ENCODE results near the gene CGB5.

CGB5 gene

DNA sequence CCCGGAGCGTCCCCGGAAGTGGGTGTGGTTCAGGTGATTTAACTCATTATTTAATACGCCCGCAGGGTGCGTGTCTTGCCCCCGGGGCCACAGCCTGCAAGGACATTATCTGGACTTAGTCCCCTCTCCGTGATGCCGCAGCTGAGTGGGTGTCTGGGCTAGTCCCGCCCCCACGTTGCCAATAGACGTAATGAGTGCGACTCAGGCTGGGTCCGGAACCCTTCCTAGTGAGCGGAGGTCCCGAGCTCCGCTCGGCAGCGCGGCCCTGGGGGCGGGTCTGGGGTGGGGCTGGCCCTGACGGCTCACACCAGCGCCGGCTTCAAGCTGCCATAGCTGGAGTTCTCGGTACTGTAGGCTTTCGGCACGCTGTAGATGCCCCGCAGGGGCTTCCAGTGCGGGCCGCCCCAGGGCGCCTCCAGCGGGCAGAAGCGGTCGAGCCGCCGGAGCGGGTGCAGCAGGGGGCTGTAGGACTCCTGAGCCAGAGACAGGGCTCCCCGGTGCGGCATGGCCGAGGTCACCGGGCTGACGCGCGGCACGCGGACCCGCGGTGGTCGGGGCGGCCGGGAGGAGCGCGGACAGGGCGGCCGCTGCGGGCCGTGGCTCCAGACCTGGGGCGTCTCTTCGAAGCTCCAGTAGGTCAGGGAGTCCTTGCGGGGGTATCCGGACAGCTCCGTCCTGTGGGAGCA lies 25.8 kb upstream of the CGB5 start (continued):
- no peak; the same call in 1 of the 2 replicates for TF ChIP-seq ZBTB20 (tag by site-specific recombination; IDR thresholded peaks at IDR 0.05)
- no peak for TF ChIP-seq GLI4 (tag by site-specific recombination; IDR thresholded peaks at IDR 0.05)
- TF ChIP-seq ZNF571 (tag by site-specific recombination; IDR thresholded peaks at IDR 0.05): no peak
- TF ChIP-seq, protein P1, sequence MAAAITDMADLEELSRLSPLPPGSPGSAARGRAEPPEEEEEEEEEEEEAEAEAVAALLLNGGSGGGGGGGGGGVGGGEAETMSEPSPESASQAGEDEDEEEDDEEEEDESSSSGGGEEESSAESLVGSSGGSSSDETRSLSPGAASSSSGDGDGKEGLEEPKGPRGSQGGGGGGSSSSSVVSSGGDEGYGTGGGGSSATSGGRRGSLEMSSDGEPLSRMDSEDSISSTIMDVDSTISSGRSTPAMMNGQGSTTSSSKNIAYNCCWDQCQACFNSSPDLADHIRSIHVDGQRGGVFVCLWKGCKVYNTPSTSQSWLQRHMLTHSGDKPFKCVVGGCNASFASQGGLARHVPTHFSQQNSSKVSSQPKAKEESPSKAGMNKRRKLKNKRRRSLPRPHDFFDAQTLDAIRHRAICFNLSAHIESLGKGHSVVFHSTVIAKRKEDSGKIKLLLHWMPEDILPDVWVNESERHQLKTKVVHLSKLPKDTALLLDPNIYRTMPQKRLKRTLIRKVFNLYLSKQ (tag by site-specific recombination; IDR thresholded peaks at IDR 0.05; ENCODE audit: borderline replicate concordance): no peak
- TF ChIP-seq ZNF514 (tag by site-specific recombination; IDR thresholded peaks at IDR 0.05): no peak
- TF ChIP-seq PRDM1 (tag by site-specific recombination; IDR thresholded peaks at IDR 0.05): no peak
- peak; percentile 86 for TF ChIP-seq KLF9 (tag by site-specific recombination; IDR thresholded peaks at IDR 0.05; ENCODE audit: low read depth)
- peak; percentile 60 for TF ChIP-seq ZNF335 (tag by site-specific recombination; conservative IDR thresholded peaks at IDR 0.05)
- no peak for TF ChIP-seq ZNF837 (tag by site-specific recombination; IDR thresholded peaks at IDR 0.05)
- no peak for TF ChIP-seq OSR2 (tag by site-specific recombination; IDR thresholded peaks at IDR 0.05)
- no peak for TF ChIP-seq ZNF677 (tag by site-specific recombination; IDR thresholded peaks at IDR 0.05)
- TF ChIP-seq, protein P2, sequence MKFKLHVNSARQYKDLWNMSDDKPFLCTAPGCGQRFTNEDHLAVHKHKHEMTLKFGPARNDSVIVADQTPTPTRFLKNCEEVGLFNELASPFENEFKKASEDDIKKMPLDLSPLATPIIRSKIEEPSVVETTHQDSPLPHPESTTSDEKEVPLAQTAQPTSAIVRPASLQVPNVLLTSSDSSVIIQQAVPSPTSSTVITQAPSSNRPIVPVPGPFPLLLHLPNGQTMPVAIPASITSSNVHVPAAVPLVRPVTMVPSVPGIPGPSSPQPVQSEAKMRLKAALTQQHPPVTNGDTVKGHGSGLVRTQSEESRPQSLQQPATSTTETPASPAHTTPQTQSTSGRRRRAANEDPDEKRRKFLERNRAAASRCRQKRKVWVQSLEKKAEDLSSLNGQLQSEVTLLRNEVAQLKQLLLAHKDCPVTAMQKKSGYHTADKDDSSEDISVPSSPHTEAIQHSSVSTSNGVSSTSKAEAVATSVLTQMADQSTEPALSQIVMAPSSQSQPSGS (tag by site-specific recombination; IDR thresholded peaks at IDR 0.05; ENCODE audit: low read depth): no peak
- TF ChIP-seq ZNF121 (tag by site-specific recombination; IDR thresholded peaks at IDR 0.05): no peak
- no peak for TF ChIP-seq ZNF501 (tag by site-specific recombination; IDR thresholded peaks at IDR 0.05)
- peak; percentile 54; the same call in 1 of the 2 replicates for TF ChIP-seq KLF7 (tag by site-specific recombination; IDR thresholded peaks at IDR 0.05; ENCODE audit: borderline replicate concordance)
- TF ChIP-seq, protein P3, sequence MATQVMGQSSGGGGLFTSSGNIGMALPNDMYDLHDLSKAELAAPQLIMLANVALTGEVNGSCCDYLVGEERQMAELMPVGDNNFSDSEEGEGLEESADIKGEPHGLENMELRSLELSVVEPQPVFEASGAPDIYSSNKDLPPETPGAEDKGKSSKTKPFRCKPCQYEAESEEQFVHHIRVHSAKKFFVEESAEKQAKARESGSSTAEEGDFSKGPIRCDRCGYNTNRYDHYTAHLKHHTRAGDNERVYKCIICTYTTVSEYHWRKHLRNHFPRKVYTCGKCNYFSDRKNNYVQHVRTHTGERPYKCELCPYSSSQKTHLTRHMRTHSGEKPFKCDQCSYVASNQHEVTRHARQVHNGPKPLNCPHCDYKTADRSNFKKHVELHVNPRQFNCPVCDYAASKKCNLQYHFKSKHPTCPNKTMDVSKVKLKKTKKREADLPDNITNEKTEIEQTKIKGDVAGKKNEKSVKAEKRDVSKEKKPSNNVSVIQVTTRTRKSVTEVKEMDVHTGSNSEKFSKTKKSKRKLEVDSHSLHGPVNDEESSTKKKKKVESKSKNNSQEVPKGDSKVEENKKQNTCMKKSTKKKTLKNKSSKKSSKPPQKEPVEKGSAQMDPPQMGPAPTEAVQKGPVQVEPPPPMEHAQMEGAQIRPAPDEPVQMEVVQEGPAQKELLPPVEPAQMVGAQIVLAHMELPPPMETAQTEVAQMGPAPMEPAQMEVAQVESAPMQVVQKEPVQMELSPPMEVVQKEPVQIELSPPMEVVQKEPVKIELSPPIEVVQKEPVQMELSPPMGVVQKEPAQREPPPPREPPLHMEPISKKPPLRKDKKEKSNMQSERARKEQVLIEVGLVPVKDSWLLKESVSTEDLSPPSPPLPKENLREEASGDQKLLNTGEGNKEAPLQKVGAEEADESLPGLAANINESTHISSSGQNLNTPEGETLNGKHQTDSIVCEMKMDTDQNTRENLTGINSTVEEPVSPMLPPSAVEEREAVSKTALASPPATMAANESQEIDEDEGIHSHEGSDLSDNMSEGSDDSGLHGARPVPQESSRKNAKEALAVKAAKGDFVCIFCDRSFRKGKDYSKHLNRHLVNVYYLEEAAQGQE (tag by site-specific recombination; IDR thresholded peaks at IDR 0.05): no peak
- TF ChIP-seq, protein P4, sequence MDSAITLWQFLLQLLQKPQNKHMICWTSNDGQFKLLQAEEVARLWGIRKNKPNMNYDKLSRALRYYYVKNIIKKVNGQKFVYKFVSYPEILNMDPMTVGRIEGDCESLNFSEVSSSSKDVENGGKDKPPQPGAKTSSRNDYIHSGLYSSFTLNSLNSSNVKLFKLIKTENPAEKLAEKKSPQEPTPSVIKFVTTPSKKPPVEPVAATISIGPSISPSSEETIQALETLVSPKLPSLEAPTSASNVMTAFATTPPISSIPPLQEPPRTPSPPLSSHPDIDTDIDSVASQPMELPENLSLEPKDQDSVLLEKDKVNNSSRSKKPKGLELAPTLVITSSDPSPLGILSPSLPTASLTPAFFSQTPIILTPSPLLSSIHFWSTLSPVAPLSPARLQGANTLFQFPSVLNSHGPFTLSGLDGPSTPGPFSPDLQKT (IDR thresholded peaks at IDR 0.05; ENCODE audit: borderline replicate concordance, low read depth, low read length): no peak
- TF ChIP-seq, protein P5, sequence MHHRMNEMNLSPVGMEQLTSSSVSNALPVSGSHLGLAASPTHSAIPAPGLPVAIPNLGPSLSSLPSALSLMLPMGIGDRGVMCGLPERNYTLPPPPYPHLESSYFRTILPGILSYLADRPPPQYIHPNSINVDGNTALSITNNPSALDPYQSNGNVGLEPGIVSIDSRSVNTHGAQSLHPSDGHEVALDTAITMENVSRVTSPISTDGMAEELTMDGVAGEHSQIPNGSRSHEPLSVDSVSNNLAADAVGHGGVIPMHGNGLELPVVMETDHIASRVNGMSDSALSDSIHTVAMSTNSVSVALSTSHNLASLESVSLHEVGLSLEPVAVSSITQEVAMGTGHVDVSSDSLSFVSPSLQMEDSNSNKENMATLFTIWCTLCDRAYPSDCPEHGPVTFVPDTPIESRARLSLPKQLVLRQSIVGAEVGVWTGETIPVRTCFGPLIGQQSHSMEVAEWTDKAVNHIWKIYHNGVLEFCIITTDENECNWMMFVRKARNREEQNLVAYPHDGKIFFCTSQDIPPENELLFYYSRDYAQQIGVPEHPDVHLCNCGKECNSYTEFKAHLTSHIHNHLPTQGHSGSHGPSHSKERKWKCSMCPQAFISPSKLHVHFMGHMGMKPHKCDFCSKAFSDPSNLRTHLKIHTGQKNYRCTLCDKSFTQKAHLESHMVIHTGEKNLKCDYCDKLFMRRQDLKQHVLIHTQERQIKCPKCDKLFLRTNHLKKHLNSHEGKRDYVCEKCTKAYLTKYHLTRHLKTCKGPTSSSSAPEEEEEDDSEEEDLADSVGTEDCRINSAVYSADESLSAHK (tag by site-specific recombination; IDR thresholded peaks at IDR 0.05): no peak
- no peak for TF ChIP-seq ZNF132 (tag by site-specific recombination; IDR thresholded peaks at IDR 0.05; ENCODE audit: borderline replicate concordance)
- no peak for TF ChIP-seq ZNF174 (tag by site-specific recombination; IDR thresholded peaks at IDR 0.05)
- TF ChIP-seq ZSCAN16 (tag by site-specific recombination; IDR thresholded peaks at IDR 0.05): no peak
- TF ChIP-seq, protein P6, sequence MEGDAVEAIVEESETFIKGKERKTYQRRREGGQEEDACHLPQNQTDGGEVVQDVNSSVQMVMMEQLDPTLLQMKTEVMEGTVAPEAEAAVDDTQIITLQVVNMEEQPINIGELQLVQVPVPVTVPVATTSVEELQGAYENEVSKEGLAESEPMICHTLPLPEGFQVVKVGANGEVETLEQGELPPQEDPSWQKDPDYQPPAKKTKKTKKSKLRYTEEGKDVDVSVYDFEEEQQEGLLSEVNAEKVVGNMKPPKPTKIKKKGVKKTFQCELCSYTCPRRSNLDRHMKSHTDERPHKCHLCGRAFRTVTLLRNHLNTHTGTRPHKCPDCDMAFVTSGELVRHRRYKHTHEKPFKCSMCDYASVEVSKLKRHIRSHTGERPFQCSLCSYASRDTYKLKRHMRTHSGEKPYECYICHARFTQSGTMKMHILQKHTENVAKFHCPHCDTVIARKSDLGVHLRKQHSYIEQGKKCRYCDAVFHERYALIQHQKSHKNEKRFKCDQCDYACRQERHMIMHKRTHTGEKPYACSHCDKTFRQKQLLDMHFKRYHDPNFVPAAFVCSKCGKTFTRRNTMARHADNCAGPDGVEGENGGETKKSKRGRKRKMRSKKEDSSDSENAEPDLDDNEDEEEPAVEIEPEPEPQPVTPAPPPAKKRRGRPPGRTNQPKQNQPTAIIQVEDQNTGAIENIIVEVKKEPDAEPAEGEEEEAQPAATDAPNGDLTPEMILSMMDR (tag by site-specific recombination; IDR thresholded peaks at IDR 0.05): no peak; the same call in 1 of the 2 replicates
- no peak for TF ChIP-seq ZNF404 (tag by site-specific recombination; IDR thresholded peaks at IDR 0.05)
- TF ChIP-seq, protein P7, sequence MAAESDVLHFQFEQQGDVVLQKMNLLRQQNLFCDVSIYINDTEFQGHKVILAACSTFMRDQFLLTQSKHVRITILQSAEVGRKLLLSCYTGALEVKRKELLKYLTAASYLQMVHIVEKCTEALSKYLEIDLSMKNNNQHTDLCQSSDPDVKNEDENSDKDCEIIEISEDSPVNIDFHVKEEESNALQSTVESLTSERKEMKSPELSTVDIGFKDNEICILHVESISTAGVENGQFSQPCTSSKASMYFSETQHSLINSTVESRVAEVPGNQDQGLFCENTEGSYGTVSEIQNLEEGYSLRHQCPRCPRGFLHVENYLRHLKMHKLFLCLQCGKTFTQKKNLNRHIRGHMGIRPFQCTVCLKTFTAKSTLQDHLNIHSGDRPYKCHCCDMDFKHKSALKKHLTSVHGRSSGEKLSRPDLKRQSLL (tag by site-specific recombination; IDR thresholded peaks at IDR 0.05): no peak
- no peak for TF ChIP-seq ZNF112 (tag by site-specific recombination; IDR thresholded peaks at IDR 0.05)
- no peak for TF ChIP-seq ZNF350 (tag by site-specific recombination; IDR thresholded peaks at IDR 0.05)
- TF ChIP-seq ZNF664 (tag by site-specific recombination; IDR thresholded peaks at IDR 0.05): no peak
- peak; percentile 85 for TF ChIP-seq ZIC2 (tag by site-specific recombination; IDR thresholded peaks at IDR 0.05)
